Liver (tissue), 9 donors: Measurements from ENCODE around the gene OR5L2. TPM values are rescaled to one million over a fixed set of nuclear protein-coding genes. Genes with fewer than 3 reads are reported as not detected.
"Not testable (repeated sequence)": the region's sequence is repeated elsewhere in the genome, so short reads cannot be mapped to it uniquely, and the experiment has no call there.

Experiments
- DNase-seq: peaks from one replicate; pipeline ENCODE4 v3.0.0-alpha.2; 2017; ENCODE audit warnings: low spot score
- H3K27ac ChIP-seq, 2 donors: one replicate each; pipeline ENCODE4 v1.7.0; 2013; ENCODE audit warnings: inconsistent platforms in 2 of 2, low read length in 2 of 2, control low read depth in 1 of 2, low read depth in 1 of 2, mild to moderate bottlenecking in 1 of 2
- H3K27me3 ChIP-seq, 4 donors: one replicate each; pipeline versions ENCODE4 v1.6.1 to v1.7.0; 2013; ENCODE audit warnings: low read length in 3 of 4, inconsistent platforms in 1 of 4, mild to moderate bottlenecking in 1 of 4, moderate library complexity in 1 of 4; ENCODE audit not compliant: control insufficient read depth in 4 of 4, insufficient read depth in 4 of 4
- H3K36me3 ChIP-seq, 4 donors: one replicate each; pipeline versions ENCODE4 v1.6.1 to v1.7.0; 2013; ENCODE audit warnings: low read length in 3 of 4, mild to moderate bottlenecking in 3 of 4, low read depth in 1 of 4, moderate library complexity in 1 of 4; ENCODE audit not compliant: control insufficient read depth in 4 of 4, insufficient read depth in 3 of 4
- H3K4me1 ChIP-seq, 4 donors: one replicate each; pipeline versions ENCODE4 v1.6.1 to v1.7.0; 2013; ENCODE audit warnings: low read length in 3 of 4, mild to moderate bottlenecking in 3 of 4, moderate library complexity in 1 of 4; ENCODE audit not compliant: control insufficient read depth in 4 of 4, insufficient read depth in 4 of 4
- H3K4me3 ChIP-seq, 3 donors: one replicate each; pipeline versions ENCODE4 v1.6.1 to v1.7.0; 2013; ENCODE audit warnings: low read length in 3 of 3, control low read depth in 1 of 3, low read depth in 1 of 3, mild to moderate bottlenecking in 1 of 3
- H3K9ac ChIP-seq, 2 donors: one replicate each; pipeline ENCODE4 v1.7.0; 2013; ENCODE audit warnings: low read length in 2 of 2, mild to moderate bottlenecking in 2 of 2, moderate library complexity in 2 of 2, control low read depth in 1 of 2, low read depth in 1 of 2
- H3K9me3 ChIP-seq, 4 donors: one replicate each; pipeline versions ENCODE4 v1.6.1 to v1.7.0; 2013; ENCODE audit warnings: low read length in 3 of 4; ENCODE audit not compliant: control insufficient read depth in 4 of 4
- EGR1 ChIP-seq, 2 donors: IDR thresholded peaks; 2 replicates each; pipeline ENCODE4 v1.6.1; 2016 to 2018; ENCODE audit warnings: antibody characterized with exemption in 2 of 2, low read depth in 2 of 2
- FOXA1 ChIP-seq: IDR thresholded peaks from 2 replicates; pipeline ENCODE4 v1.6.1; 2016; ENCODE audit warnings: antibody characterized with exemption
- FOXA2 ChIP-seq: IDR thresholded peaks from 2 replicates; pipeline ENCODE4 v1.6.1; 2016; ENCODE audit warnings: antibody characterized with exemption
- GABPA ChIP-seq, 2 donors: IDR thresholded peaks in 1 of 2; conservative IDR thresholded peaks in 1 of 2; 2 replicates each; pipeline ENCODE4 v1.6.1; 2016; ENCODE audit warnings: antibody characterized with exemption in 2 of 2, mild to moderate bottlenecking in 1 of 2, moderate library complexity in 1 of 2
- HNF4A ChIP-seq, 2 donors: conservative IDR thresholded peaks; 2 replicates each; pipeline ENCODE4 v1.6.1; 2016; ENCODE audit warnings: antibody characterized with exemption in 2 of 2, mild to moderate bottlenecking in 2 of 2
- HNF4G ChIP-seq: IDR thresholded peaks from 2 replicates; pipeline ENCODE4 v1.6.1; 2016; ENCODE audit warnings: antibody characterized with exemption
- JUND ChIP-seq, 2 donors: IDR thresholded peaks; 2 replicates each; pipeline ENCODE4 v1.6.1; 2016; ENCODE audit warnings: antibody characterized with exemption in 2 of 2
- MAX ChIP-seq: IDR thresholded peaks from 2 replicates; pipeline ENCODE4 v1.6.1; 2016; ENCODE audit warnings: antibody characterized with exemption
- NR2F2 ChIP-seq: IDR thresholded peaks from 2 replicates; pipeline ENCODE4 v1.6.1; 2016; ENCODE audit warnings: antibody characterized with exemption
- RAD21 ChIP-seq, 2 donors: IDR thresholded peaks; 2 replicates each; pipeline ENCODE4 v1.6.1; 2016; ENCODE audit warnings: antibody characterized with exemption in 2 of 2, mild to moderate bottlenecking in 2 of 2
- REST ChIP-seq: IDR thresholded peaks from 2 replicates; pipeline ENCODE4 v1.6.1; 2016; ENCODE audit warnings: antibody characterized with exemption, mild to moderate bottlenecking
- RXRA ChIP-seq, 2 donors: IDR thresholded peaks; 2 replicates each; pipeline ENCODE4 v1.6.1; 2017 to 2018; ENCODE audit warnings: antibody characterized with exemption in 2 of 2, mild to moderate bottlenecking in 1 of 2
- SP1 ChIP-seq: IDR thresholded peaks from 2 replicates; pipeline ENCODE4 v1.6.1; 2018; ENCODE audit warnings: antibody characterized with exemption, mild to moderate bottlenecking
- TAF1 ChIP-seq: conservative IDR thresholded peaks from 2 replicates; pipeline ENCODE4 v1.6.1; 2016; ENCODE audit warnings: antibody characterized with exemption, mild to moderate bottlenecking
- YY1 ChIP-seq: IDR thresholded peaks from 2 replicates; pipeline ENCODE4 v1.6.1; 2016; ENCODE audit warnings: antibody characterized with exemption, mild to moderate bottlenecking
- ZBTB33 ChIP-seq: IDR thresholded peaks from 2 replicates; pipeline ENCODE4 v1.6.1; 2016; ENCODE audit warnings: antibody characterized with exemption
- WGBS: extraction: QIAGEN DNeasy Blood & Tissue Kit; methylation state at CpG from one replicate; pipeline ENCODE4 v1.1.7; 2013; 5-methylcytosine and 5-hydroxymethylcytosine counted together
- polyA plus RNA-seq, 2 donors: library from polyadenylated mRNA; stranded (reverse) in 1 of 2; unstranded in 1 of 2; fragments of 200-250 nt in 1 of 2; fragments of >200 nt in 1 of 2; fragmentation: Nextera tagmentation in 1 of 2; extraction: Ambion mirVana in 1 of 2; gene quantifications; one replicate each; pipeline versions ENCODE4 v1.2.1 to v1.2.3, GENCODE V29; 2013 to 2015
- total RNA-seq, 2 donors: library from RNA; depleted of rRNA; stranded (reverse); fragments of >200 nt; gene quantifications; one replicate each; pipeline ENCODE4 v1.2.3, GENCODE V29; 2014
- TF ChIP-seq, protein P1 (sequence below): fragments of 150-350 bp; IDR thresholded peaks from 2 replicates; pipeline ENCODE4 v1.5.1; 2017; ENCODE audit warnings: improper control_type of control experiment, low read depth, low read length; ENCODE audit not compliant: missing input control
- TF ChIP-seq, protein P2 (sequence below): IDR thresholded peaks from 2 replicates; pipeline ENCODE4 v1.6.1; 2016; ENCODE audit warnings: antibody characterized with exemption
- donor health status: healthy.
- donor health status: healthy.
- donor health status: healthy.
- donor health status: healthy.
- donor health status: healthy.

OR5L2 gene
- total and polyA plus RNA-seq, 4 donors, result not detected

- TF ChIP-seq, protein P1, sequence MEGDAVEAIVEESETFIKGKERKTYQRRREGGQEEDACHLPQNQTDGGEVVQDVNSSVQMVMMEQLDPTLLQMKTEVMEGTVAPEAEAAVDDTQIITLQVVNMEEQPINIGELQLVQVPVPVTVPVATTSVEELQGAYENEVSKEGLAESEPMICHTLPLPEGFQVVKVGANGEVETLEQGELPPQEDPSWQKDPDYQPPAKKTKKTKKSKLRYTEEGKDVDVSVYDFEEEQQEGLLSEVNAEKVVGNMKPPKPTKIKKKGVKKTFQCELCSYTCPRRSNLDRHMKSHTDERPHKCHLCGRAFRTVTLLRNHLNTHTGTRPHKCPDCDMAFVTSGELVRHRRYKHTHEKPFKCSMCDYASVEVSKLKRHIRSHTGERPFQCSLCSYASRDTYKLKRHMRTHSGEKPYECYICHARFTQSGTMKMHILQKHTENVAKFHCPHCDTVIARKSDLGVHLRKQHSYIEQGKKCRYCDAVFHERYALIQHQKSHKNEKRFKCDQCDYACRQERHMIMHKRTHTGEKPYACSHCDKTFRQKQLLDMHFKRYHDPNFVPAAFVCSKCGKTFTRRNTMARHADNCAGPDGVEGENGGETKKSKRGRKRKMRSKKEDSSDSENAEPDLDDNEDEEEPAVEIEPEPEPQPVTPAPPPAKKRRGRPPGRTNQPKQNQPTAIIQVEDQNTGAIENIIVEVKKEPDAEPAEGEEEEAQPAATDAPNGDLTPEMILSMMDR, result no peak
- TF ChIP-seq HNF4G (no peak), SP1 (no peak), EGR1 (IDR thresholded peaks at IDR 0.05; ENCODE audit: low read depth in 2 of 2) (no peak), RAD21 (IDR thresholded peaks at IDR 0.05) (no peak), FOXA1 (no peak)
These were observed 22.0 kb downstream of the OR5L2 start (continued) for GRCh38 chr11:55849037-55849436.

GRCh38 chr11:55852141-55852540 lies 25.1 kb downstream of the OR5L2 start:
- TF ChIP-seq JUND (IDR thresholded peaks at IDR 0.05) (no peak), NR2F2 (no peak), EGR1 (IDR thresholded peaks at IDR 0.05; ENCODE audit: low read depth in 2 of 2) (no peak)
- Histone ChIP-seq H3K4me3 (no peak overlapping the region), H3K4me1 (no peaks in the 10 kb centered on the region), H3K36me3 (no peaks in the 10 kb centered on the region), H3K27me3 (no peaks in the 10 kb centered on the region), H3K9ac (no peak overlapping the region), H3K9me3 (no peaks in the 10 kb centered on the region), H3K27ac (no peak overlapping the region)
- WGBS, result 67% methylated on average over 1 of the region's 1 CpG
- DNase-seq, result no peak

DNA sequence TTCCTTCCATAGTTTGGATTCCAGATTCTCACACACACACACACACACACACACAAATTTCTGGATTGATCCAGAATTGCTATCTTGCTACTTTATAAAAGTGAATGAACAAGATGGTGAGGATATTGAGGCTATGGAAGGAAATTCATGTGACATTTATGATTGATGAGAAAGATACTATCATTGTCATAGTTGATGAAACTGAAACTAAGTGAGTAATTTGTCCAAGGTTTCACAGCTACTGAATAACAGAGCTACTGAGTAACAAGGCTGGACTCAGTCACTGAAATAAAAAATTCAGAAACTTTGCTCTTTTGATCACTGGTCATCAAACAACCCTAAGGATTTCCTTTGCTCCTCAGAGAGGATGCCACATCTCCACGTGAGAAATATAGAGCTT lies 27.7 kb downstream of the OR5L2 start:
- H3K4me3 ChIP-seq, result no peak overlapping the region
- no peaks in the 10 kb centered on the region for H3K9me3 ChIP-seq
- no peaks in the 10 kb centered on the region for H3K4me1 ChIP-seq
- H3K9ac ChIP-seq, result no peak overlapping the region
- DNase-seq, result no peak
- WGBS, result 17% methylated on average over 1 of the region's 1 CpG
- H3K36me3 ChIP-seq, result no peaks in the 10 kb centered on the region
- no peaks in the 10 kb centered on the region for H3K27me3 ChIP-seq
- TF ChIP-seq, protein P2, sequence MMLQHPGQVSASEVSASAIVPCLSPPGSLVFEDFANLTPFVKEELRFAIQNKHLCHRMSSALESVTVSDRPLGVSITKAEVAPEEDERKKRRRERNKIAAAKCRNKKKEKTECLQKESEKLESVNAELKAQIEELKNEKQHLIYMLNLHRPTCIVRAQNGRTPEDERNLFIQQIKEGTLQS, result no peak
- no peak for TF ChIP-seq FOXA1
- TF ChIP-seq, protein P1, result no peak
- TF ChIP-seq GABPA (IDR thresholded peaks at IDR 0.05 in 1 of 2, conservative IDR thresholded peaks at IDR 0.05 in 1 of 2), result no peak
- no peak for TF ChIP-seq JUND (IDR thresholded peaks at IDR 0.05)
- TF ChIP-seq HNF4G, result no peak
- no peak for TF ChIP-seq RAD21 (IDR thresholded peaks at IDR 0.05)
- TF ChIP-seq EGR1 (IDR thresholded peaks at IDR 0.05; ENCODE audit: low read depth in 2 of 2), result no peak
- no peak for TF ChIP-seq SP1
- TF ChIP-seq YY1, result no peak
- no peak for TF ChIP-seq MAX
- no peak for TF ChIP-seq REST
- TF ChIP-seq NR2F2, result no peak
- TF ChIP-seq HNF4A (conservative IDR thresholded peaks at IDR 0.05), result no peak
- no peak for TF ChIP-seq TAF1
- no peak for TF ChIP-seq ZBTB33
- no peak for TF ChIP-seq RXRA (IDR thresholded peaks at IDR 0.05)
- no peak for TF ChIP-seq FOXA2
- no peak overlapping the region for H3K27ac ChIP-seq

DNA sequence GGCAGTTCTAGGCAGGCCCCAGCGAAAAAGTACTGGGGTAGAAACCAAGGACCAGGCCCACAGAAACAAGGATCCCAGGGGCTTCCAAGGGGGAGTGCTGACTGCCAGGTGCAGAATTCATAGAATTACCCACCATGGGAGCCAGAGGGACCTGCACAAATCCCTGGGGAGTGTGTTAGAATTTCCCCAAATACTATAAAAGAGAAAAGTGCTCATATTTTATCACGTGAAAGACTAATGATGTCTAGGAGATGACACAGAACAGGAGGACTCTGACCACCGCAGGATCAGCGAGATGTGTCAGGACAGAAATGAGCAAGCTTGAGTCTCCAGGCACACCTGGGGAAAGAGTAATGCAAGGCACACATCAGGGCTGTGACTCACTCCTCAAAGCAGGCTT lies 40.3 kb downstream of the OR5L2 start:
- H3K9ac ChIP-seq, H3K4me3 ChIP-seq, H3K9me3 ChIP-seq, DNase-seq, H3K27me3 ChIP-seq, H3K36me3 ChIP-seq, H3K27ac ChIP-seq, H3K4me1 ChIP-seq: not testable (repeated sequence)
- WGBS, result 75% methylated on average over 4 of the region's 4 CpGs
